SK-N-SH treated with all-trans-retinoic acid at 6 μM for 48 hours (cell line): ENCODE results near the gene ITPR2.

Experiments
- ATAC-seq: fragments of 200-7000 bp; cut with Tn5 transposase; 3 replicates; pipeline ENCODE4 v1.9.1; 2020; ENCODE audit warnings: mild to moderate bottlenecking, moderate library complexity
- ARNTL ChIP-seq: fragments of 450-650 bp; formaldehyde crosslinking; IDR thresholded peaks from 2 replicates; pipeline ENCODE4 v1.5.0; 2020; ENCODE audit warnings: low read depth, mild to moderate bottlenecking, moderate library complexity, borderline replicate concordance
- CSDC2 ChIP-seq: fragments of 250-450 bp; sonication (Bioruptor Pico); IDR thresholded peaks from 2 replicates; pipeline ENCODE4 v1.5.0; 2020; ENCODE audit warnings: mild to moderate bottlenecking, moderate library complexity
- ESRRG ChIP-seq: fragments of 250-450 bp; sonication (Bioruptor Pico); IDR thresholded peaks from 2 replicates; pipeline ENCODE4 v1.6.1; 2021; ENCODE audit warnings: mild to moderate bottlenecking
- GLIS3 ChIP-seq: fragments of 250-450 bp; sonication (Bioruptor Pico); IDR thresholded peaks from 2 replicates; pipeline ENCODE4 v1.5.0; 2020; ENCODE audit warnings: mild to moderate bottlenecking, moderate library complexity
- ISL1 ChIP-seq: fragments of 250-450 bp; sonication (Bioruptor Pico); IDR thresholded peaks from 2 replicates; pipeline ENCODE4 v2.1.2; 2022; ENCODE audit warnings: mild to moderate bottlenecking, moderate library complexity
- OSR1 ChIP-seq: fragments of 250-450 bp; sonication (Bioruptor Pico); IDR thresholded peaks from 2 replicates; pipeline ENCODE4 v1.8.0; 2022; ENCODE audit warnings: moderate library complexity, mild to moderate bottlenecking, inconsistent platforms
- POU6F1 ChIP-seq: fragments of 250-450 bp; sonication (Bioruptor Pico); IDR thresholded peaks from 2 replicates; pipeline ENCODE4 v1.8.0; 2021; ENCODE audit warnings: low read depth, mild to moderate bottlenecking, moderate library complexity, borderline replicate concordance
- PPARA ChIP-seq: fragments of 250-450 bp; sonication (Bioruptor Pico); IDR thresholded peaks from 2 replicates; pipeline ENCODE4 v1.5.0; 2020; ENCODE audit warnings: mild to moderate bottlenecking, borderline replicate concordance
- RARB ChIP-seq: fragments of 250-450 bp; sonication (Bioruptor Pico); IDR thresholded peaks from 2 replicates; pipeline ENCODE4 v1.8.0; 2021; ENCODE audit warnings: mild to moderate bottlenecking, moderate library complexity
- SNAI2 ChIP-seq: fragments of 250-450 bp; sonication (Bioruptor Pico); IDR thresholded peaks from 2 replicates; pipeline ENCODE4 v1.5.0; 2020; ENCODE audit warnings: mild to moderate bottlenecking, moderate library complexity
- TCF4 ChIP-seq: fragments of 250-450 bp; sonication (Bioruptor Pico); IDR thresholded peaks from 2 replicates; pipeline ENCODE4 v1.8.0; 2021; ENCODE audit warnings: mild to moderate bottlenecking, moderate library complexity, borderline replicate concordance
- TOX ChIP-seq: fragments of 250-450 bp; sonication (Bioruptor Pico); IDR thresholded peaks from 2 replicates; pipeline ENCODE4 v1.8.0; 2021; ENCODE audit warnings: mild to moderate bottlenecking, moderate library complexity, borderline replicate concordance
- ZC3H10 ChIP-seq: fragments of 250-450 bp; sonication (Bioruptor Pico); IDR thresholded peaks from 2 replicates; pipeline ENCODE4 v1.5.1; 2021; ENCODE audit warnings: mild to moderate bottlenecking, moderate library complexity
- ZFP3 ChIP-seq: fragments of 250-450 bp; sonication (Bioruptor Pico); IDR thresholded peaks from 2 replicates; pipeline ENCODE4 v1.5.0; 2020; ENCODE audit warnings: mild to moderate bottlenecking, moderate library complexity
- ZFP30 ChIP-seq: fragments of 450-650 bp; formaldehyde crosslinking; IDR thresholded peaks from 2 replicates; pipeline ENCODE4 v1.5.0; 2022; ENCODE audit warnings: mild to moderate bottlenecking, moderate library complexity
- ZNF565 ChIP-seq: fragments of 450-650 bp; formaldehyde crosslinking; conservative IDR thresholded peaks from 2 replicates; pipeline ENCODE4 v1.5.0; 2020; ENCODE audit warnings: low read depth, mild to moderate bottlenecking, moderate library complexity
- ZNF70 ChIP-seq: fragments of 450-650 bp; formaldehyde crosslinking; IDR thresholded peaks from 2 replicates; pipeline ENCODE4 v1.5.0; 2020; ENCODE audit warnings: mild to moderate bottlenecking, moderate library complexity
- TF ChIP-seq, protein P1 (sequence below): fragments of 250-450 bp; sonication (Bioruptor Pico); IDR thresholded peaks from 2 replicates; pipeline ENCODE4 v1.8.0; 2020; ENCODE audit warnings: mild to moderate bottlenecking, moderate library complexity, borderline replicate concordance
- TF ChIP-seq, protein P2 (sequence below): fragments of 250-450 bp; sonication (Bioruptor Pico); IDR thresholded peaks from 2 replicates; pipeline ENCODE4 v1.5.1; 2021; ENCODE audit warnings: mild to moderate bottlenecking, moderate library complexity
- TF ChIP-seq, protein P3 (sequence below): fragments of 250-450 bp; sonication (Bioruptor Pico); IDR thresholded peaks from 2 replicates; pipeline ENCODE4 v1.5.0; 2020; ENCODE audit warnings: mild to moderate bottlenecking, moderate library complexity

Gene ITPR2

GRCh38 chr12:26830363-26830762, 2.6 kb downstream of the ITPR2 start (continued):
- TF ChIP-seq, protein P1, sequence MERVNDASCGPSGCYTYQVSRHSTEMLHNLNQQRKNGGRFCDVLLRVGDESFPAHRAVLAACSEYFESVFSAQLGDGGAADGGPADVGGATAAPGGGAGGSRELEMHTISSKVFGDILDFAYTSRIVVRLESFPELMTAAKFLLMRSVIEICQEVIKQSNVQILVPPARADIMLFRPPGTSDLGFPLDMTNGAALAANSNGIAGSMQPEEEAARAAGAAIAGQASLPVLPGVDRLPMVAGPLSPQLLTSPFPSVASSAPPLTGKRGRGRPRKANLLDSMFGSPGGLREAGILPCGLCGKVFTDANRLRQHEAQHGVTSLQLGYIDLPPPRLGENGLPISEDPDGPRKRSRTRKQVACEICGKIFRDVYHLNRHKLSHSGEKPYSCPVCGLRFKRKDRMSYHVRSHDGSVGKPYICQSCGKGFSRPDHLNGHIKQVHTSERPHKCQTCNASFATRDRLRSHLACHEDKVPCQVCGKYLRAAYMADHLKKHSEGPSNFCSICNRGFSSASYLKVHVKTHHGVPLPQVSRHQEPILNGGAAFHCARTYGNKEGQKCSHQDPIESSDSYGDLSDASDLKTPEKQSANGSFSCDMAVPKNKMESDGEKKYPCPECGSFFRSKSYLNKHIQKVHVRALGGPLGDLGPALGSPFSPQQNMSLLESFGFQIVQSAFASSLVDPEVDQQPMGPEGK (CRISPR knock-in tag) = no peak
- no peak for TF ChIP-seq OSR1
- TF ChIP-seq ZFP30 (CRISPR knock-in tag) = no peak
- TF ChIP-seq, protein P2, sequence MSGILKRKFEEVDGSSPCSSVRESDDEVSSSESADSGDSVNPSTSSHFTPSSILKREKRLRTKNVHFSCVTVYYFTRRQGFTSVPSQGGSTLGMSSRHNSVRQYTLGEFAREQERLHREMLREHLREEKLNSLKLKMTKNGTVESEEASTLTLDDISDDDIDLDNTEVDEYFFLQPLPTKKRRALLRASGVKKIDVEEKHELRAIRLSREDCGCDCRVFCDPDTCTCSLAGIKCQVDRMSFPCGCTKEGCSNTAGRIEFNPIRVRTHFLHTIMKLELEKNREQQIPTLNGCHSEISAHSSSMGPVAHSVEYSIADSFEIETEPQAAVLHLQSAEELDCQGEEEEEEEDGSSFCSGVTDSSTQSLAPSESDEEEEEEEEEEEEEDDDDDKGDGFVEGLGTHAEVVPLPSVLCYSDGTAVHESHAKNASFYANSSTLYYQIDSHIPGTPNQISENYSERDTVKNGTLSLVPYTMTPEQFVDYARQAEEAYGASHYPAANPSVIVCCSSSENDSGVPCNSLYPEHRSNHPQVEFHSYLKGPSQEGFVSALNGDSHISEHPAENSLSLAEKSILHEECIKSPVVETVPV = no peak
- no peak for TF ChIP-seq POU6F1 (CRISPR knock-in tag)
- TF ChIP-seq TCF4 (CRISPR knock-in tag) = no peak
- no peak for TF ChIP-seq SNAI2 (CRISPR knock-in tag)
- TF ChIP-seq ZNF70 (CRISPR knock-in tag) = no peak
- TF ChIP-seq TOX (CRISPR knock-in tag) = no peak
- TF ChIP-seq GLIS3 = no peak

DNA sequence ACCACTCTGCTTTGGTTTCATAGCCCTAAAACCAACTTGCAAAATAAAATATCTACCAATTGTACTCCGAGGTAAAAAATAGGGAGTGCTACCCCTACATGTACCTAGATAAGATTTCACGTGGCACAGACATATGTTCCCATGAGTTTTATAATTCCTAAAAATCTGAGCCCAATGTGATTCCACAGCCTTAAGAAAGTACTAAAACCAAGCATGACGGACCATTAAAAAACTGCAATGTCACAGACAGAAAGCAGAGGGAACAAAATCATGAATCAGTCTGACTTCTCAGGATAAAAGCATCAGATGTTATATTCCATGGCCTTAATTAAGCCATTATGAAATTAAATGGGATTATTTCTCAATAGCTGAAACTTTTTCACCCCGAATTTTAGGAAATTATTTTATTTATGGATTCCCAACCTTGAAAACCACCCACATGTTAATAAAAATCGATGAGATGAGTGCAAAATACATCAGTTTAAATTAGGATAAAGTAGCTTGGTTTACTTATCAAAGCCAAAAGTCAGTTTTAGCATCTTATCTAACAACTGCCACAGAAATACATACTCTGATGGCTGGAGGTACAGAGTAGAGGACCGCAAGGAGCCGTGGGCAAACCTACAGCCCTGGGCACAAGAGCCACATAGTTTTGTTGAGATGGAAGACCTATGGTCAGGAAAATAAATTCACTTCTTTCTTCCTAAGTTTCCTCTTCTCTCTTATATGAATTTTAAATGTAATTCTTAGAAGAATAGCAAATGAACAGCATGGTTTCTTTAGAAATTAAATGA, 4.5 kb downstream of the ITPR2 start:
- ATAC-seq = no peak
- TF ChIP-seq ZFP30 (CRISPR knock-in tag) = no peak
- no peak for TF ChIP-seq POU6F1 (CRISPR knock-in tag)
- TF ChIP-seq ISL1 (CRISPR knock-in tag) = no peak
- no peak for TF ChIP-seq CSDC2 (CRISPR knock-in tag)
- TF ChIP-seq ESRRG (CRISPR knock-in tag) = no peak
- no peak for TF ChIP-seq OSR1
- TF ChIP-seq ARNTL (CRISPR knock-in tag) = no peak
- no peak for TF ChIP-seq ZC3H10
- no peak for TF ChIP-seq GLIS3
- TF ChIP-seq ZNF565 = no peak
- no peak for TF ChIP-seq TCF4 (CRISPR knock-in tag)

GRCh38 chr12:26826437-26826836, 6.6 kb downstream of the ITPR2 start:
- ATAC-seq = no peak
- TF ChIP-seq SNAI2 (CRISPR knock-in tag) (no peak), GLIS3 (no peak), ZNF565 (no peak), PPARA (CRISPR knock-in tag) (no peak), RARB (no peak), ZC3H10 (no peak), TCF4 (CRISPR knock-in tag) (no peak), ZFP3 (CRISPR knock-in tag) (no peak), ARNTL (CRISPR knock-in tag) (no peak), ESRRG (CRISPR knock-in tag) (no peak), ZNF70 (CRISPR knock-in tag) (no peak), TOX (CRISPR knock-in tag) (no peak), POU6F1 (CRISPR knock-in tag) (no peak), ISL1 (CRISPR knock-in tag) (no peak)
- TF ChIP-seq, protein P3, sequence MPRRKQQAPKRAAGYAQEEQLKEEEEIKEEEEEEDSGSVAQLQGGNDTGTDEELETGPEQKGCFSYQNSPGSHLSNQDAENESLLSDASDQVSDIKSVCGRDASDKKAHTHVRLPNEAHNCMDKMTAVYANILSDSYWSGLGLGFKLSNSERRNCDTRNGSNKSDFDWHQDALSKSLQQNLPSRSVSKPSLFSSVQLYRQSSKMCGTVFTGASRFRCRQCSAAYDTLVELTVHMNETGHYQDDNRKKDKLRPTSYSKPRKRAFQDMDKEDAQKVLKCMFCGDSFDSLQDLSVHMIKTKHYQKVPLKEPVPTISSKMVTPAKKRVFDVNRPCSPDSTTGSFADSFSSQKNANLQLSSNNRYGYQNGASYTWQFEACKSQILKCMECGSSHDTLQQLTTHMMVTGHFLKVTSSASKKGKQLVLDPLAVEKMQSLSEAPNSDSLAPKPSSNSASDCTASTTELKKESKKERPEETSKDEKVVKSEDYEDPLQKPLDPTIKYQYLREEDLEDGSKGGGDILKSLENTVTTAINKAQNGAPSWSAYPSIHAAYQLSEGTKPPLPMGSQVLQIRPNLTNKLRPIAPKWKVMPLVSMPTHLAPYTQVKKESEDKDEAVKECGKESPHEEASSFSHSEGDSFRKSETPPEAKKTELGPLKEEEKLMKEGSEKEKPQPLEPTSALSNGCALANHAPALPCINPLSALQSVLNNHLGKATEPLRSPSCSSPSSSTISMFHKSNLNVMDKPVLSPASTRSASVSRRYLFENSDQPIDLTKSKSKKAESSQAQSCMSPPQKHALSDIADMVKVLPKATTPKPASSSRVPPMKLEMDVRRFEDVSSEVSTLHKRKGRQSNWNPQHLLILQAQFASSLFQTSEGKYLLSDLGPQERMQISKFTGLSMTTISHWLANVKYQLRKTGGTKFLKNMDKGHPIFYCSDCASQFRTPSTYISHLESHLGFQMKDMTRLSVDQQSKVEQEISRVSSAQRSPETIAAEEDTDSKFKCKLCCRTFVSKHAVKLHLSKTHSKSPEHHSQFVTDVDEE (CRISPR knock-in tag) = no peak
- TF ChIP-seq, protein P2 = no peak
